ENCODE results near the gene DYSF.

- no peak for TF ChIP-seq CTCF (IDR thresholded peaks at IDR 0.05)
- no peak for TF ChIP-seq POLR2A (IDR thresholded peaks at IDR 0.05)
These were observed 796 bp upstream of the DYSF start for GRCh38 chr2:71452565-71452964.
